SK-N-MC (cell line): ENCODE measurements around the gene HIGD1C.

Source experiments
- EZH2 ChIP-seq: fragments of 200-600 bp; sonication (generic); IDR thresholded peaks from one replicate; pipeline ENCODE4 v1.6.1; 2017; ENCODE audit warnings: antibody characterized with exemption
- FOXP2 ChIP-seq: optimal IDR thresholded peaks from 2 replicates; pipeline ENCODE3; 2011; ENCODE audit warnings: mild to moderate bottlenecking, moderate library complexity; ENCODE audit not compliant: insufficient read depth; ENCODE audit errors: extremely low read length, control extremely low read depth
- POLR2AphosphoS5 ChIP-seq: IDR thresholded peaks from 2 replicates; pipeline ENCODE4 v1.6.1; 2012; ENCODE audit warnings: mild to moderate bottlenecking, low read depth, low read length, borderline replicate concordance

DNA sequence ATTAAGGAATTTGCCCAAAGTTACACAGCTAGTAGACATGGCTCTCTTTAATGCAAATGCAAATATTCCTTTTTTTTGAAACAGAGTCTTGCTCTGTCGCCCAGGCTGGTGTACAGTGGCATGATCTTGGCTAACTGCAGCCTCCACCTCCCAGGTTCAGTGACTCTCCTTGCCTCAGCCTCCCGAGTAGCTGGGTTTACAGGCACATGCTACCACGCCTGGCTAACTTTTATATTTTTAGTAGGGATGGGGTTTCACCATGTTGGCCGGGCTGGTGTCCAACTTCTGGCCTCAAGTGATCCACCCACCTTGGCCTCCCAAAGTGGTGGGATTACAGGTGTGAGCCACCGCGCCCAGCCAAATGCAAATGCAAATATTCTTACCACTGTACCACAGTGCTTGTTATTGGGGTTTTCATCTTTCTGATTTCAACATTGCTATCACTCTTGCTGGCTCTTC lies 24.5 kb upstream of the HIGD1C start:
- TF ChIP-seq POLR2AphosphoS5 (no peak), FOXP2 (no peak), EZH2 (no peak)
